Measurements from ENCODE around the gene PRKAR1B.
"Not testable (repeated sequence)": the region's sequence is repeated elsewhere in the genome, so short reads cannot be mapped to it uniquely, and the experiment has no call there.

Gene PRKAR1B

GRCh38 chr7:556837-557557, 170.1 kb downstream of the PRKAR1B start:
- DNase-seq (ENCODE audit: low spot score), result no peak

DNA sequence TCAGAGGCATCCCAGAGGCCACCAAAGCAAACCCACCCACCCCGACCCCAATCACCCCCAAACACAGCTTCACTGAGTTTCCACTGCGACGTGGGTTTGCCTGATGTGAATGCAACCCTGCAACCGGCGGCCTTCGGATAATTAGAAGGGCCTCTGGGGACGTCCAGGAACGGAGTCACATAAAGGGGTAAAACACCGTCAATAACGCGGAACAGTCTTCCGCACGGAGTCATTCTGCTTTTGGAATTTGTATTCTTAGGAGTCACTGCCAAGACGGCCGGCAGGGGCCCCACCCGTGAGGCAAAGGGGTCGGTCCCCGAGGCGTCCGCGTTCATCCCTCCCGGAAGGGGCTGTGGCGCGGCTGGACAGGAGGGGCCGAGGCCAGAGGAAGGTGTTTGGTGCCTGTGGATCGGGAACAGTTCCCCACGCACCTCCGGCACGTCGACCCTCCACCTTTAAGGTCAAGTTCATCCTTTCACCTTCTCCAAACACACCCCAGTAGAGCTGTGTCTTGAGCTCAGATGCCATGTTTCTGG, 170.7 kb downstream of the PRKAR1B start:
- no peak for DNase-seq (ENCODE audit: low spot score)

DNA sequence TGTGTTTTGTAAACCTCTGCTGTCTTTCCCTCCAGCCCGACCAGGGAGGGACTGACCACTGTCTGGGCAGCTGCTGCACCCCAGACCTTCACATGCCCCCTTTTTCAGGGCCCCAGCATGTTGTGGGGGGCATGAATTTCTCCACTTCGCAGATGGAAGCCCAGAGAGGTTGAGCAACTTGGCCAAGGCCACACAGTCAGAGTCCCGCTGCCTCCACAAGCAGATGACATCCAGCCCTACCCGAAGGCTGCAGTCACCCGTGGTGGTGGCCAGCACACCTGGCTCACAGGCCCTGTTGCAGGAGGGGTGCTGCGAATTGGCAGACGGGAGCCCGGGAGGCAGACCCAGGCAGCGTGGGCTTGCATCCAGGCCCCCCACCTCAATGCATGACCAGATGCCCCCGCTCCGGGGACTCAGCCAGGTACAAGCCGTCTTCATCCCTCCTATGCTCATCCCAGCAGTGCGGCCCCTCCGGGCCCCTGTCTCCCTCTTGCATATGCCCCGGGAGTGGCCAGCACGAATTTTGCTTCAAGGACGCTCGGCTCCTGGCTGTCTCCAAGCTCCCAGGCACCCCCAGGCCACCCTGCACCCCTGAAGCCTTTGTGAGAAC, 171.4 kb downstream of the PRKAR1B start:
- DNase-seq (ENCODE audit: low spot score), result no peak

GRCh38 chr7:553636-554111, 173.4 kb downstream of the PRKAR1B start:
- DNase-seq (ENCODE audit: low spot score), result no peak

GRCh38 chr7:552868-553635, 174.0 kb downstream of the PRKAR1B start:
- no peak for DNase-seq (ENCODE audit: low spot score)

DNA sequence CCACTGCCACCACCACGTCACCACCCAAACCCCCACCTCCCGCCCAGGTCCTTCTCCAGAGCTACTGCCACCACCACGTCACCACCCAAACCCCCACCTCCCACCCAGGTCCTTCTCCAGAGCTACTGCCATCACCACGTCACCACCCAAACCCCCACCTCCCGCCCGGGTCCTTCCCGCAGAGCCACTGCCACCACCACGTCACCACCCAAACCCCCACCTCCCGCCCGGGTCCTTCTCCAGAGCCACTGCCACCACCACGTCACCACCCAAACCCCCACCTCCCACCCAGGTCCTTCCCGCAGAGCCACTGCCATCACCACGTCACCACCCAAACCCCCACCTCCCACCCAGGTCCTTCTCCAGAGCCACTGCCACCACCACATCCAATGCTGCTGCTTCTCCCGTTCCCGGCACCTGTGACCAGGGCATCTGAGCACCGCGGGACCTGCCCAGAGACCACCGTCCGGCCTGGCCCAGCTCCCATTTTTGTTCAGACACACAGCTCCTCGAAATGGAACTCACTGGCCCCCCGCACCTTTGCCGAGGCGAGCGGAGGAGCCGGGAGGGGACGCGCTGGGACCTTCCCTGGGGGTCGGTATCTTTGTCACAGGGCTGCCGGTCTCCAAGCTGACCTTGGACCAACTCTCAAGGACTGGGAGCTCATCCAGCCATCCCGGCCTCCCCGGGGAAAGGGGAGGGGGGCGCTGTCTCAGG, 174.8 kb downstream of the PRKAR1B start:
- not testable (repeated sequence) for DNase-seq (ENCODE audit: low spot score)

DNA sequence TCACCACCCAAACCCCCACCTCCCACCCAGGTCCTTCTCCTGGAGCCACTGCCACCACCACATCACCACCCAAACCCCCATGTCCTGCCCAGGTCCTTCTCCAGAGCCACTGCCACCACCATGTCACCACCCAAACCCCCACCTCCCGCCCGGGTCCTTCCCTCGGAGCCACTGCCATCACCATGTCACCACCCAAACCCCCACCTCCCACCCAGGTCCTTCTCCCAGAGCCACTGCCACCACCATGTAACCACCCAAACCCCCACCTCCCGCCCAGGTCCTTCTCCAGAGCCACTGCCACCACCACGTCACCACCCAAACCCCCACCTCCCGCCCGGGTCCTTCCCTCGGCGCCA, 175.5 kb downstream of the PRKAR1B start:
- not testable (repeated sequence) for DNase-seq (ENCODE audit: low spot score)

DNA sequence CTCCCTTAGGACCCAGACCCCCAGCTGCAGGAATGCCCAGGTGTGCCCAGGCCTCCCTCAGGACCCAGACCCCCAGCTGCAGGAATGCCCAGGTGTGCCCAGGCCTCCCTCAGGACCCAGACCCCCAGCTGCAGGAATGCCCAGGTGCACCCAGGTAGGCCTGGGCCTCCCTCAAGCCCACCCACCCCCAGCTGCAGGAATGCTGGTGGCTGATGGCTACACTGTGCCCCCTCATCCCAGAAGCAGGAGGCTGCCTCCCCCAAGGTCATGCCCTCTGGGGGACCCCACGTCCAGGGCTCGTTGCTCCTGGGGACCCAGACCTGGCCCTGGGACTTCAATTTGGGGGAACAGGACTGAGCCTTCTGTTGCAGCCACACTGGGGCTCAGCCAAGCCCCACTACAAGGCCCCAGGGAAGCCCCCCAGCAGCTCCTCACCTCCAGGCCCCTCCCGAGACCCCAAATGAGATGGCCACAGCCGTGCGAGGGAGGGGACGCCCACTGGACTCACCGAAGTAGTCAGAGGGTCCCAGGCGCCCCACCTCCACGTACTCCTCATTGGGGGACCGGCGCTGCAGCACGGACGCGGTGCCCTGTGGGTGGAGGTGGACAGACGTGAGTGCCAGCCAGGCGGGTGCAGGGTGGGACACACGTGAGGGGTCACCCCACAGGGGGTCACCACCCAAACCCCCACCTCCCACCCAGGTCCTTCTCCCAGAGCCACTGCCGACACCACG, 176.0 kb downstream of the PRKAR1B start:
- no peak for DNase-seq (ENCODE audit: low spot score)

- DNase-seq (ENCODE audit: low spot score), result no peak
These were observed 177.0 kb downstream of the PRKAR1B start for GRCh38 chr7:549891-550625.

GRCh38 chr7:549066-549890, 177.8 kb downstream of the PRKAR1B start:
- no peak for DNase-seq (ENCODE audit: low spot score)

DNA sequence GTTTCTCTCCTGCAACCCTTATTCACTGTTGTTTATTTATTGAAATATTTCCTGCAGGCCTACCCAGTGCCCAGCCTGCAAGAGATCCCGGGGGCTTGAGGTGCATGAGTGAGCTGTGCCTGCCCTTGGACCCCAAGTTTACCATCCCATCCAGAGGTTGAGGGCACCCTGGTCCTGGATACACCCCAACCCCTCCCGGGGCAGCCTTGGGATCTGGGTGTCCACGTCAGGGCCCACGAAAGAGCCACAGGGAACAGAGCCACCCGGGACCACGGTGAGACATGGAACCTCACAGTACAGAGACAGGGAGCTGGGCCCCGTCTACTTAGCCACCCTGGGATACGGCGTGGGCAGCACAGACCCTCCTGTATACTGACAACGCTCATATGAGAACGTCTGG, 178.7 kb downstream of the PRKAR1B start:
- no peak for DNase-seq (ENCODE audit: low spot score)

DNA sequence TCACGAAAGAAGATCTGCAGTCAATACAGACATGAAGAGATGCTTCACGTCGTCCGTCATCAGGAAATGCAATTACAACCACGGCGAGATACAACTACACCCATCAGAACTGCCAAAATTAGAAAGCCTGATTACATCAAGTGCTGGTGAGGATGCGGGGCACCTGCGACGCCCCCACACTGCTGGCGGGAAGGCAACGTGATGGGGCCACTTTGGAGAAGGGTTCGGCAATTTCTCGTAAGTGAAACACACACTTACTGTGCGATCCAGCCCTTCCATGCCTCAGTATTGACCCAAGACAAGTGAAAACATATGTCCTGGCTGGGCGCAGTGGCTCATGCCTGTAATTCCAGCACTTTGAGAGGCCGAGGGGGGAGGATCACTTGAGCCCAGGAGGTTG, 181.6 kb downstream of the PRKAR1B start:
- no peak for DNase-seq (ENCODE audit: low spot score)

- DNase-seq (ENCODE audit: low spot score), result no peak
These were observed 182.5 kb downstream of the PRKAR1B start for GRCh38 chr7:544338-545221.

GRCh38 chr7:543501-544337, 183.4 kb downstream of the PRKAR1B start:
- DNase-seq (ENCODE audit: low spot score), result no peak

GRCh38 chr7:542713-543500, 184.2 kb downstream of the PRKAR1B start:
- DNase-seq (ENCODE audit: low spot score), result peak; percentile 87

DNA sequence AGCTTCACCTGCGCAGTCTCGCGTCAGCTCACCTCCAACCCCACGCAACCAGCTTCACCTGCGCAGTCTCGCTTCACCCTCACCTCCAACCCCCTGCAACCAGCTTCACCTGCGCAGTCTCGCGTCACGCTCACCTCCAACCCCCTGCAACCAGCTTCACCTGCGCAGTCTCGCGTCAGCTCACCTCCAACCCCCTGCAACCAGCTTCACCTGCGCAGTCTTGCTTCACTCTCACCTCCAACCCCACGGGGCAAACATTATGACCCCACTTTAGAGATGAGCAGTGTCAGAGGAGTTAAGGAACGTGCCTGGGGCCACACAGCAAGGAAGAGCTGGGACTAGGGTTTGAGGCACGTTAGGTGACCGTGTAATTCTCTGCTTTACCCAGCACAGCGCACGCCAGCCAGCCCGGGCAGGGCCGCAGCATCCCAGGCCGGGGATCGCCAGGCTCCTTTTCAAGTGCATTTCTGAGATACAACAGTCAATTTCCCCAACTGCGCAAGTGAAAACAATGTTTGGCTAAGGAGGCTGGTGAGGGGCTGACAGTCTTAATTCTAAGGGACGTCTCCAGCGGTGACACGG, 184.9 kb downstream of the PRKAR1B start:
- DNase-seq (ENCODE audit: low spot score), result no peak

DNA sequence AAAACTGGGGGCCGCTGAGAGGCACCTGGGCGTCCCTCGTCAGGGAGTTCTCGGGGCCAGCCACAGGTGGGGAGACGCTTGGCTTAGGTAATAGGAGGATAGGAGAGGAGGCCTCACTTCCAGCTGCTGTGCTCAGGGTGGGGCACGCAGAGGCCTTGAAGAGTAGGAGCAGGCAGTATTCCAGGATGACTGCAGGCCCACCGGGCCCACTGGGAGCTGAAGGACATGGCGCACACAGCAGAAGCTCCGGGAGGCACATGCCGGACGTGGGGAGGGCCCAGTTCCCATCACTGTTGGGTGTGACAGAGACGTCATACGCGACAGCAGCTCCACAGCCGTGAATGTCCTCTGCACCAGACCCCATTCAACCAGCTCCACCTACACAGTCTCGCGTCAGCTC, 185.4 kb downstream of the PRKAR1B start:
- DNase-seq (ENCODE audit: low spot score), result no peak
